HepG2 (cell line): Measurements from ENCODE around the gene RGS7. TPM values are rescaled to one million over a fixed set of nuclear protein-coding genes. Genes with fewer than 3 reads are reported as not detected.

Experiments used
- ATAC-seq: fragments of 200-7000 bp; cut with Tn5 transposase; 3 replicates; pipeline ENCODE4 v1.9.1; 2020; ENCODE audit warnings: mild to moderate bottlenecking, moderate library complexity
- BruUV-seq: library from RNA; stranded (reverse); fragments of 400-500 nt; replicated peaks from 2 replicates; lab custom pipeline; 2021; lab: Mats Ljungman, UMichigan
- CTCF ChIA-PET: fragments of 300-600 bp; formaldehyde crosslinking; extraction: SDS; loops from one replicate; lab custom pipeline; 2021; ENCODE audit warnings: low total read pairs, inconsistent platforms, low intra/inter-chr PET ratio; lab: Yijun Ruan, JAX
- POLR2A ChIA-PET: fragments of 350-600 bp; sonication (Branson Sonifier 250); formaldehyde crosslinking; loops from one replicate; lab custom pipeline; 2020; ENCODE audit warnings: antibody characterized with exemption, inconsistent platforms; lab: Yijun Ruan, JAX
- DNase-seq: peaks from one replicate; pipeline ENCODE4 v3.0.0-alpha.2; 2015; ENCODE audit warnings: low spot score
- FAIRE-seq: peaks from 3 replicates; lab custom pipeline; 2011; peaks lifted over from hg19 to GRCh38; lab: Jason Lieb, UNC
- H2AFZ ChIP-seq: one replicate; pipeline ENCODE4 v1.6.1; 2011; ENCODE audit warnings: low read length, inconsistent platforms
- H3K27ac ChIP-seq: fragments of 300-600 bp; 3 replicates; pipeline ENCODE4 v1.8.0; 2011; ENCODE audit warnings: mixed run types, mild to moderate bottlenecking, mixed read lengths, low read length, inconsistent platforms; ENCODE audit not compliant: insufficient read depth; ENCODE audit errors: extremely low read length
- H3K27me3 ChIP-seq, 2 experiments: fragments of 200-600 bp in 1 of 2; 2 replicates in 1 of 2; 3 replicates in 1 of 2; pipeline versions ENCODE4 v1.6.0 to v1.8.0; 2011; ENCODE audit warnings: low read length in 2 of 2, mild to moderate bottlenecking in 2 of 2, moderate library complexity in 2 of 2, inconsistent platforms in 1 of 2; ENCODE audit not compliant: insufficient read depth in 2 of 2, control insufficient read depth in 1 of 2
- H3K36me3 ChIP-seq, 2 experiments: fragments of 200-600 bp in 1 of 2; replicated peaks in 1 of 2; 2 replicates in 1 of 2; 3 replicates in 1 of 2; pipeline versions ENCODE4 v1.5.1 to v1.8.0; 2011; ENCODE audit warnings: low read length in 2 of 2, inconsistent platforms in 1 of 2; ENCODE audit not compliant: insufficient read depth in 2 of 2, control insufficient read depth in 1 of 2
- H3K4me1 ChIP-seq: 2 replicates; pipeline ENCODE4 v1.5.1; 2012; ENCODE audit warnings: low read length, inconsistent platforms; ENCODE audit not compliant: insufficient read depth
- H3K4me2 ChIP-seq: 2 replicates; pipeline ENCODE4 v1.6.0; 2011; ENCODE audit warnings: low read depth, low read length, inconsistent platforms
- H3K4me3 ChIP-seq, 3 experiments: fragments of 200-600 bp in 1 of 3; sonication (generic), shearing (Covaris generic) in 1 of 3; replicated peaks in 1 of 3; 2 replicates each; pipeline ENCODE4 v1.5.1; 2011 to 2016; ENCODE audit warnings: low read length in 3 of 3, inconsistent platforms in 2 of 3, low read depth in 2 of 3, mild to moderate bottlenecking in 2 of 3, control low read depth in 1 of 3, mixed read lengths in 1 of 3; ENCODE audit not compliant: insufficient read depth in 1 of 3
- H3K79me2 ChIP-seq: one replicate; pipeline ENCODE4 v1.6.1; 2011; ENCODE audit warnings: low read length, inconsistent platforms; ENCODE audit not compliant: insufficient read depth
- H3K9ac ChIP-seq: 2 replicates; pipeline ENCODE4 v1.6.0; 2011; ENCODE audit warnings: mild to moderate bottlenecking, low read depth, low read length, inconsistent platforms; ENCODE audit not compliant: insufficient read depth
- H3K9me3 ChIP-seq: 2 replicates; pipeline ENCODE4 v1.5.1; 2012; ENCODE audit warnings: mild to moderate bottlenecking, low read length
- H4K20me1 ChIP-seq: 2 replicates; pipeline ENCODE4 v1.6.0; 2011; ENCODE audit warnings: inconsistent platforms, mild to moderate bottlenecking, low read length, moderate library complexity; ENCODE audit not compliant: insufficient read depth
- ATM ChIP-seq: fragments of 450-650 bp; IDR thresholded peaks from 2 replicates; pipeline ENCODE4 v1.7.1; 2017; ENCODE audit warnings: mild to moderate bottlenecking, borderline replicate concordance
- CHCHD3 ChIP-seq: sonication (generic); formaldehyde crosslinking; IDR thresholded peaks from 2 replicates; pipeline ENCODE4 v1.8.0; 2022; ENCODE audit warnings: mild to moderate bottlenecking, missing genetic modification reagents, moderate library complexity
- DNMT3B ChIP-seq: conservative IDR thresholded peaks from 2 replicates; pipeline ENCODE4 v1.6.1; 2016; ENCODE audit warnings: missing biosample characterization, control low read depth
- EP300 ChIP-seq, 3 experiments: sonication (generic) in 1 of 3; formaldehyde crosslinking in 1 of 3; IDR thresholded peaks; 2 replicates each; pipeline versions ENCODE4 v1.5.1 to v1.6.1; 2011 to 2020; ENCODE audit warnings: low read depth in 2 of 3, low read length in 2 of 3, borderline replicate concordance in 1 of 3, improper control_type of control experiment in 1 of 3, mild to moderate bottlenecking in 1 of 3, missing genetic modification reagents in 1 of 3, moderate library complexity in 1 of 3
- FOXK1 ChIP-seq: sonication (generic); formaldehyde crosslinking; IDR thresholded peaks from 2 replicates; pipeline ENCODE4 v1.4.0; 2020; ENCODE audit warnings: low read depth, missing genetic modification reagents, borderline replicate concordance
- MTF1 ChIP-seq: sonication (generic); formaldehyde crosslinking; IDR thresholded peaks from 2 replicates; pipeline ENCODE4 v1.5.0; 2020; ENCODE audit warnings: missing genetic modification reagents
- NAIF1 ChIP-seq: sonication (generic); formaldehyde crosslinking; IDR thresholded peaks from 2 replicates; pipeline ENCODE4 v1.5.0; 2020; ENCODE audit warnings: mild to moderate bottlenecking, missing genetic modification reagents, borderline replicate concordance
- RXRA ChIP-seq: sonication (generic); formaldehyde crosslinking; IDR thresholded peaks from 2 replicates; pipeline ENCODE4 v1.5.1; 2020; ENCODE audit warnings: missing genetic modification reagents
- ZBTB7A ChIP-seq: sonication (generic); formaldehyde crosslinking; IDR thresholded peaks from 2 replicates; pipeline ENCODE4 v1.8.0; 2022; ENCODE audit warnings: mild to moderate bottlenecking, missing genetic modification reagents
- ZC3H4 ChIP-seq: sonication (generic); formaldehyde crosslinking; IDR thresholded peaks from 2 replicates; pipeline ENCODE4 v1.4.0; 2020; ENCODE audit warnings: missing genetic modification reagents, borderline replicate concordance
- ZFP90 ChIP-seq: sonication (generic); formaldehyde crosslinking; IDR thresholded peaks from 2 replicates; pipeline ENCODE4 v1.8.0; 2022; ENCODE audit warnings: missing genetic modification reagents, mild to moderate bottlenecking, inconsistent platforms, borderline replicate concordance
- ZNF280B ChIP-seq: sonication (generic); formaldehyde crosslinking; IDR thresholded peaks from 2 replicates; pipeline ENCODE4 v1.5.0; 2020; ENCODE audit warnings: missing genetic modification reagents, mild to moderate bottlenecking, borderline replicate concordance
- ZNF430 ChIP-seq: sonication (generic); formaldehyde crosslinking; IDR thresholded peaks from 2 replicates; pipeline ENCODE4 v1.9.0; 2021; ENCODE audit warnings: mild to moderate bottlenecking, missing genetic modification reagents
- ZNF547 ChIP-seq: sonication (generic); formaldehyde crosslinking; IDR thresholded peaks from 2 replicates; pipeline ENCODE4 v1.5.1; 2020; ENCODE audit warnings: mild to moderate bottlenecking, missing genetic modification reagents
- ZNF549 ChIP-seq: sonication (generic); formaldehyde crosslinking; IDR thresholded peaks from 2 replicates; pipeline ENCODE4 v1.5.0; 2020; ENCODE audit warnings: missing genetic modification reagents
- ZNF672 ChIP-seq: sonication (generic); formaldehyde crosslinking; IDR thresholded peaks from 2 replicates; pipeline ENCODE4 v1.8.1; 2022; ENCODE audit warnings: missing genetic modification reagents
- ZNF713 ChIP-seq: sonication (generic); formaldehyde crosslinking; IDR thresholded peaks from 2 replicates; pipeline ENCODE4 v1.4.0; 2020; ENCODE audit warnings: mild to moderate bottlenecking, missing genetic modification reagents
- WGBS: methylation state at CpG from one replicate; pipeline ENCODE4 v1.1.6; 2017; ENCODE audit warnings: low lambda C conversion rate; 5-methylcytosine and 5-hydroxymethylcytosine counted together
- in situ Hi-C: cut with HindIII; loops from 2 replicates; pipeline ENCODE4 v1.10.0; 2017; ENCODE audit warnings: low pct_unique_long_range_greater_than_20kb; ENCODE audit not compliant: extremely low pct_ligation_motif_present
- intact Hi-C: fragments of 100-400 bp; cut with micrococcal nuclease; formaldehyde crosslinking; loops from one replicate; pipeline ENCODE4 v1.10.0; 2022; ENCODE audit not compliant: unreplicated experiment
- polyA plus RNA-seq, 8 experiments: library from polyadenylated mRNA; depleted of rRNA in 3 of 8; stranded (reverse) in 7 of 8; unstranded in 1 of 8; fragments of >200 nt; fragmentation: Illumina TruSeq in 4 of 8; extraction: Trizol in 4 of 8; gene quantifications; 2 replicates each; pipeline versions ENCODE4 v1.2.1 to v1.2.3, GENCODE V29; 2011 to 2016; ENCODE audit warnings: low read depth in 4 of 8, missing spikeins in 1 of 8, mixed read lengths in 1 of 8; ENCODE audit not compliant: insufficient read depth in 1 of 8
- total RNA-seq, 5 experiments: library from RNA; depleted of rRNA; stranded (reverse); fragments of >200 nt; fragmentation: Illumina TruSeq; extraction: Trizol; gene quantifications; 2 replicates each; pipeline ENCODE4 v1.2.3, GENCODE V29; 2016; ENCODE audit warnings: low read depth in 1 of 5

Gene RGS7
- total and polyA plus RNA-seq, 2 of the 13 experiments (the other 11 are each of a cell fraction or from before 2014, with no cell fraction given), result not detected

DNA sequence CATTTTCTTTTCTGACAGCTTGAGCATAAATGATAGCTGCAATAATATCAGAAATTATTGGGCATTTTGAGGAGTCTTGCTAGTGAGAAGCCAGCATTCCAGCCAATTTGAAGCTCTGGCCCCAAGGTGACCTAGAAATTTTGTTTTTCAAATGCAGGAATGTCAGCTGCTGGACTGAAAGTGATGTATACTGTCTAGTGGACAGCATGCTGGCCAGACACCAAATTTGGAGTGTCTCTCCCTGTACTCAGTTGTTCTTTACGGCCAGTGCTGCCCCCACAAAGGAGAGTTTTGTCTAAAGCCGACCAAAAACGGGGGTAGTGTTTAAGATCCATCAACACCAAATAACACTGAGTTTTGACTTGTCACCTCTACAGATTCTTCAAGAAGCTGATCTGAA lies 5.2 kb downstream of the RGS7 start:
- Histone ChIP-seq H2AFZ (no peak overlapping the region), H3K9ac (no peak overlapping the region), H3K27ac (no peak overlapping the region), H3K9me3 (no peaks in the 10 kb centered on the region), H3K4me2 (no peak overlapping the region), H3K36me3 (no peaks in the 10 kb centered on the region), H3K4me3 (no peak overlapping the region), H4K20me1 (no peaks in the 10 kb centered on the region), H3K4me1 (no peaks in the 10 kb centered on the region), H3K79me2 (no peaks in the 10 kb centered on the region), H3K27me3 (0 out of 5 replicates have a peak, but pooled peaks cover 0 to 9% of the 10 kb centered on the region in 2 experiments)
- DNase-seq (no peak), ATAC-seq (no peak), FAIRE-seq (no peak)
- no TSS peak for BruUV-seq
- in situ Hi-C loops, result no loop called here
- POLR2A ChIA-PET, result no interaction called here
- CTCF ChIA-PET, result no interaction called here
- intact Hi-C loops, result no loop called here
- WGBS, result 0% methylated on average over 3 of the region's 3 CpGs
- TF ChIP-seq FOXK1, result no peak
- TF ChIP-seq ZNF430, result no peak
- no peak for TF ChIP-seq ZNF547
- TF ChIP-seq EP300 (IDR thresholded peaks at IDR 0.05; ENCODE audit: low read depth in 2 of 2, low read length in 2 of 2), result no peak
- TF ChIP-seq EP300 (CRISPR knock-in tag; IDR thresholded peaks at IDR 0.05; ENCODE audit: borderline replicate concordance), result no peak
- TF ChIP-seq CHCHD3 (CRISPR knock-in tag), result no peak
- no peak for TF ChIP-seq ZNF713 (CRISPR knock-in tag)
- TF ChIP-seq DNMT3B (CRISPR knock-in tag), result no peak
- TF ChIP-seq ZFP90 (CRISPR knock-in tag), result no peak
- no peak for TF ChIP-seq ZC3H4 (CRISPR knock-in tag)
- no peak for TF ChIP-seq ATM
- no peak for TF ChIP-seq ZBTB7A (CRISPR knock-in tag)
- no peak for TF ChIP-seq RXRA (CRISPR knock-in tag)
- no peak for TF ChIP-seq ZNF280B (CRISPR knock-in tag)
- no peak for TF ChIP-seq ZNF549
- no peak for TF ChIP-seq NAIF1
- TF ChIP-seq MTF1, result no peak
- no peak for TF ChIP-seq ZNF672 (CRISPR knock-in tag)
